Measurements from ENCODE around the gene NPHP1.
"Not testable (repeated sequence)": the region's sequence is repeated elsewhere in the genome, so short reads cannot be mapped to it uniquely, and the experiment has no call there.

Gene NPHP1

DNA sequence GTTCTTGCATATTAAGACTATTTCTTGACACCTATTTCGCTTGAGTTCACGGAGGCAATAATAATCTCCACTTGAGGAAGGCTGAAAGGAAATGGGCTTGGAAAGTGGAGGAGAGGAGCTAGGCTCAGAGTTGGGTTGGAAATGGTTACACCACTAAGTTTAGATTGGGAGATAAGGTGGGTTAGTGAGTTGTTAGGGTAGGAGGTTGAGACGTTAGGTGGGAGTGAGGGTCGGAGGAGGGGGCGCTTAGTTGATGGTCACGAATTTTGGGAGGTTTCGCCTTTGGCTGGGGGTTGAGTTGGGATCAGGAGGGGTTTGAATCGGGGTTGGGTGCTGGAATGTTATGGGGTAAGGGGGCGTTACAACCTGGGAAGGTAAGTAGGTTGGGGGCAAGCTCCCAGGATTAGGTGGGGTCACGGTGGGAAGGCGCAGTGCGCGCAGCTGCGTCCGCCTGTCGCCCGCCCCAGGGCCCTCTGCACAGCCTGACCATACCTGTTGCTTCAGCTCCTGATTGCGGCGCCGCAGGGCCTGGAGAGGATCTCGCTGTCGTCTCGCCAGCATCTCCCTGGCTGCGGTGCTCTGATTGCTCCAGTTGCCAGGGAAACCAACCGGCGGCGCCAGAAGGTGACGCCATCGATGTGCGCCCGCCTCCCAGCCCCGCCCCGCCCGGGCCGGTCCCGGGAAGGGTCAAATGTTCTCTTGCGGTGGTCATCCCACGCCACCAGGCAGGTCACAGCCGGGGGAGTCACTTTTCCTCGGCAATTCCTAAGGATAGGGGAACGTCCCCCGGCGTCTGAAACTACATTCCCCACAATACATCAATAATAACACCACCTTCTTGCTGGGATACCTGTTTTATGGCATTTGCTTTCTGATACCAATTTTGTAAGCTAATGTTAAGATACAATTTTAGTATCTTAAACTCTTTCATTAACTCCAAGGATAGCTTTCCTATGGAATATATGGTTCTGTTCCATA is at the start of gene NPHP1:
Gene NPHP1, minus strand, starts transcription at position 606 of the 978 bp plus-strand sequence. Its CDS starts 45 bp downstream, at position 561.
- peak; percentile 86 for DNase-seq

- not testable (repeated sequence) for DNase-seq
Measured at GRCh38 chr2:110248081-110248795, 43.4 kb upstream of the NPHP1 start.

- not testable (repeated sequence) for DNase-seq
Measured at GRCh38 chr2:110245488-110246435, 40.9 kb upstream of the NPHP1 start.

DNA sequence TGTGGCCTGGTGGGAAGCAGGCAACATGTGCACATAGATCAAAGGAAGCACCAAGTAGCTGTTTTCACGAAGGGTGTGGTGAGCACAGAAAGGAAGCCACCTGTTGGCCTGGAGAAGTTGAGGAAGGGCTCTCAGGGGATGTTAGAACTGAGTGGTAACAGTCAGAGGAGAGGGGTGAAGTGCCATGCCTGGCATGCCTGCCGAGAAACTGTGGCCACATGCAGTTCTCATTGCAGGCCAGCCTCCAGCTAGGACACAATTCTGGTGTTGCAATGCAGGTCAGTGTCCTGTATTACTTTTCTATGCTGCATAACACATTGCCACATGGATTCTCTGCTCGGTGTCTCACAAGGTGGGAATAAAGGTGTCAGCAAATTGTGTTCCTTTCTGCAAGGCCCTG is 38.5 kb upstream of the NPHP1 start:
- DNase-seq, result not testable (repeated sequence)

DNA sequence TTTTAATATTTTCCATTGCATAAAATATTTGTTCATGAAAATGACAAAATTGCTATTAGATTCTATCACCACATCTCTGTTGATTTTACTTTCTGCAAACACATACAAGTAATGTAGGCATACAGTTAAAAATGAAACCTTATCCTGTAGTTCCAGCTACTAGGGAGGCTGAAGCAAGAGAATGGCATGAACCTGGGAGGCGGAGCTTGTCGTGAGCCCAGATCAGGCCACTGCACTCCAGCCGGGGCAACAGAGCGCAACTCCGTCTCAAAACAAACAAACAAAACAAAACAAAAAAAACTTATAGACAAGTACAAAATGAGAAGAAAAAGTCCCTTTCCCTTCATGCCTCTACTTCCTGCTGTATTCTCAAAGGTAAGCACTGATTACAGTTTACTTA is 29.7 kb upstream of the NPHP1 start:
- DNase-seq, result not testable (repeated sequence)

GRCh38 chr2:110229886-110230285 is 25.1 kb upstream of the NPHP1 start:
- not testable (repeated sequence) for DNase-seq

DNA sequence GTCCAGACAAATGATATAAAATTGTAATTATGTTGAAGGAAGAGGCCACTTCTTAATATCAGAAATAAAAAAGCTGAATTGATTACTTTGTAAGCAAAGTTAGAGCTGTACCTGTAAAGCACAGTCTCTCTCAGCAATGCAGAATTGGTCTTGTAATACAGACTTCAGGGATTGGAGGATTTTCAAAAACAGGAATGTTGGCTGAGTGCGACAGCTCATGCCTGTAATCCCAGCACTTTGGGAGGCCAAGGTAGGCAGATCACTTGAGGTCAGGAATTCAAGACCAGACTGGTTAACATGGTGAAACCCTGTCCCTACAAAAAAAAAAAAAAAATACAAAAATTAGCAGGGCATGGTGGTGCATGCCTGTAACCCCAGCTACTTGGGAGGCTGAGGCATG is 17.8 kb upstream of the NPHP1 start:
- DNase-seq, result not testable (repeated sequence)

- no peak for DNase-seq
Measured at GRCh38 chr2:110221938-110222337, 17.1 kb upstream of the NPHP1 start.

GRCh38 chr2:110220190-110220564 is 15.4 kb upstream of the NPHP1 start:
- DNase-seq, result no peak

DNA sequence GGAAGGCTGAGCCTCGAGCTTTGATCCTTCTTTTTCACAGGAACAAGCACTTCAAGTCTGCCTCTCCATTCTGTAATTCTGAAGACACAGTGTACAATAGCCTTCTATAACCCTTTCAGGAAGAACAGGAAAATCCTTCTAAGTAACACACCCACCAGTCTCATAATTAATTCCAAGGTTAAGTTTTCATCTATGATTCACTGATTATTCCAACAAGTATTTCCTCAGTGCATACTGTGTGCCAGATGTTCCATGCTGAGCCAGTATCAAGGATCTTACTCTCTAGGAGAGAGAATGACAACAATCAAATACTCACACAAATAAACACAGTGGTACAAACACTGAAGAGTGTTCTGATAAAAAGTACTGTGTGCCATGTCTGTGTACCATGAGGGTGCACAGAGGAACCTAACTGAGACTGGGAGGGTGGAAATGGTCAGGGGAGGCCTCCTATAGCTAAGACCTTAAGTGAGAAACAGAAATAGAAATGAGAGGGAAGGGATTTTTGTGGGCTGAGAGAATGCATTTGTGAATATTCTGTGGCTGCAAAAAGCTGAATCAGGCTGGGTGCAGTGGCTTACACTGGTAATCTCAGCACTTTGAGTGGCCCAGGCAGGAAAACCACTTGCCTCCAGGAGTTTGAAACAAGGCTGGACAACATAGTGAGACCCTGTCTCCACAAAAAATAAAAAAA is 14.8 kb upstream of the NPHP1 start:
- no peak for DNase-seq

DNA sequence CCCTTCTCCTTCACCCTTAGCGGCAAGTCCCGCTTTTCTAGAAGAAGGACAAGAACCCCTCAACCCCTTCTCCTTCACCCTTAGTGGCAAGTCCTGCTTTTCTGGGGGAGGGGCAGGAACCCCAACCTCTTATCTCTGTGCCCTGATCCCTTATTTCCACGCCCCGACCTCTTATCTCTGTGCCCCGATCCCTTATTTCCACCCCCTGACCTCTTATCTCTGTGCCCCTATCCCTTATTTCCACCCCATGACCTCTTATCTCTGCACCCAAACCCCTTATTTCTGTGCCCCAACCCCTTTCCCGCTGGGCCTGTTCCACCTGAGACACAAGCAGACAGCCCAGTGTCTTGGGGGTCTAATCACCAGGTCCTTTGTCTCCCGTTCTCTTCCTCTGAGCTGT is 14.1 kb upstream of the NPHP1 start:
- not testable (repeated sequence) for DNase-seq

- no peak for DNase-seq
Measured at GRCh38 chr2:110216803-110217202, 12.0 kb upstream of the NPHP1 start.

DNA sequence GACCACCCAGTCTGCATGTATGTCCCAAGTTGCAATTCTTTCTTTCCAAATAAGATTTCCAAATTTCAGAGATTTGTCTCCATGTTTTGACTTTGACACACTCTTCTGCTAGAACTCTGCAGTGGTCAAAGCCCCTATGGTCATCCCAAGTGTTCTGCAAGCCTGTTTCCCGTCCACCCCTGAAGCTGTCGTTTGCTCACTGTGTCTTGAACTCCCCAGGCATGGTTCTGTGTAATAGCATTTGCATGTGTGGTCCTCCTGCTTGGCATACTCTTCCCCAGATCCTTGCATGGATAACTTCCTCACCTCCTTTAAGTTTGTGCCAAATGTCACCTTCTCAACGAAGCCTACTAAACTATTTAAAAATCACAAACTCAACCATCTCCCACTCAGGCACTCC is 11.4 kb upstream of the NPHP1 start:
- DNase-seq, result no peak

DNA sequence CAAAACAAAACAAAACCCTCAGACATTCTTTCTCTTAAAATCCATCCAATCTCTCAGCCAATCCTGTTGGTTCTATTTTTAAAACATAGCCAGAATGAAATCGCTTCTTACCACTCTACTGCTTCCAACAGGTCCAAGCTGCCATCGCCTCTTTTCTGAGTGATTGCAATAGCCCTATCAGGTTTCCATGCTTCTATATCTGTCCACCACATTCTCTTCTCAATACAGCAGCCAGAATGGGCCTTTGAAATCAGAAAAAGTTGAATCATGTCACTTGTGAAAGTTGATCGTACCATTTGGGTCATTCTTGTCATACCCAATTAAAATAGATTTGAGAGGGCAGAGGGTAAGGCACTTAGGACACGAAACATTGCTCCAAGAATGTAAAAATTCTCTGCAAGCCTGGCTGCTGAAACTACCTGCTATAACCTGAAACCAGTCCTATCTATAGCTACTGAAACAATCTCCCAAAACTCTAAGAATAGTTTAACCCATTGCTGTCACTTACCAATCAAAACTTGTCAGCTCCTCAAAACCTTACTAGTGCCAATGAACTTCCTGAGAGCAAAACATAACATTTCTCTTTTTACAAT is 10.8 kb upstream of the NPHP1 start:
- DNase-seq, result no peak

GRCh38 chr2:110215091-110215490 is 10.3 kb upstream of the NPHP1 start:
- no peak for DNase-seq

- DNase-seq, result not testable (repeated sequence)
Measured at GRCh38 chr2:110213522-110213921, 8.7 kb upstream of the NPHP1 start.

GRCh38 chr2:110211938-110212858 is 7.4 kb upstream of the NPHP1 start, which contains the start of gene MTLN:
Gene MTLN, minus strand, starts transcription at chr2:110212547. Its CDS starts 22 bp downstream, at chr2:110212525.
- peak; percentile 79 for DNase-seq

DNA sequence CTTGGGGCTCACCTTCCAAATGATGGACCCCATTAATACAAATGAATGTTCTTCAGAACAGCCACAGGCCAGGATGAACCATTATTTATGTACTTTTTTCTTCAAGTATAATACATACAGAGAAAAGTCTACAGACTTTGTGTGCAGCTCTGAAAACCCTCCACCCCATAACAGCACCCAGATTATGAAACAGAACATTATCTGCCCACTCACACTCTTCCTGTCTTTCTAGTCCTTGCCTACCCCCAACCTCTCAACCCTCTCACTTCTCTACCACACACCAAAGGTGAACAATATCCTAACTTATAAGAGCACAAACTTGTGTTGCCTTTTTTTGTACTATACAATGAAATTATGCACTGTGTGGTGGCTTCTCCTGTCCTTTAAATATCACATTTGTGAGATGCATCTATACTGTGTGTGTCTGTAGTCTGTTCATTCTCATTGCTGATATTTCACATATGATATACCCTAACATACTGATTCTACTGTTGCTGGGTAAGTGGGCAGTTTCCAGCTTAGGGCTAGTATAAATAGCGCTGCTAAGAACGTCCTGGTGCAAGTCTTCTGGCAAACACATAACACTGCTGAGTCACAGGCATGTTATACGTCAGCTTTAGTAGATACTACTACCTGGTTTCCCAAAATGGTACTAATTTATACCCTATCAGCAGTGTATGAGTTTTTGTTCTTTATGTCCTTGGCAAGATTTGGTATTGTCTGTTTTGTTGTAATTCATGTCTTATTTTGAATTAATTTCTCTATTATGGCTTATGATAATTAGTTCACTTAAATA is 1.0 kb upstream of the NPHP1 start:
- no peak for DNase-seq

DNA sequence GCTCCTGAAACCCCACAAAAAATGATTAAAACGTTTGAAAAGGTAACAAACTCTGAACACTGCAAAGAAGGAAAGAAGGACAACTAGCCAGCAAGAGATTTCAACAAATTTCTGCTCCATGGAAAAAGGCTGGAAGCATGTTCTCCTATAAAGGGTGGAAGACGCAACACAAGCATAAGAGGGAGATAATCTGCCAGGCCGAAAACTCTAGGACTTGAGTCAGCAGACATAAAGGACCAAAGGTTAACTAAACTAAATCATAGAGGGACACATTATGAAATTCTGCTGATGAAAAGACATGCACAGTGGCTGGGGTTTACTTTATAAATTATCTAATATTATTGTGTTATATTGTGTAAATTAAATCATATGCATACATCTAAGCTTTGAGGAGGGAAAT is 6.8 kb downstream of the NPHP1 start:
- no peak for DNase-seq

GRCh38 chr2:110197452-110197851 is 7.4 kb downstream of the NPHP1 start:
- DNase-seq, result no peak
